Jurkat, Clone E6-1 (cell line): ENCODE measurements around the gene CSF2RB.

Experiments
- DNase-seq: peaks from one replicate; pipeline ENCODE4 v3.0.0-alpha.2; 2011; ENCODE audit warnings: low read depth, low spot score
- H3K4me3 ChIP-seq: 2 replicates; pipeline ENCODE4 v1.5.1; 2011; ENCODE audit warnings: mild to moderate bottlenecking, low read length, control low read depth, moderate library complexity

CSF2RB gene

DNA sequence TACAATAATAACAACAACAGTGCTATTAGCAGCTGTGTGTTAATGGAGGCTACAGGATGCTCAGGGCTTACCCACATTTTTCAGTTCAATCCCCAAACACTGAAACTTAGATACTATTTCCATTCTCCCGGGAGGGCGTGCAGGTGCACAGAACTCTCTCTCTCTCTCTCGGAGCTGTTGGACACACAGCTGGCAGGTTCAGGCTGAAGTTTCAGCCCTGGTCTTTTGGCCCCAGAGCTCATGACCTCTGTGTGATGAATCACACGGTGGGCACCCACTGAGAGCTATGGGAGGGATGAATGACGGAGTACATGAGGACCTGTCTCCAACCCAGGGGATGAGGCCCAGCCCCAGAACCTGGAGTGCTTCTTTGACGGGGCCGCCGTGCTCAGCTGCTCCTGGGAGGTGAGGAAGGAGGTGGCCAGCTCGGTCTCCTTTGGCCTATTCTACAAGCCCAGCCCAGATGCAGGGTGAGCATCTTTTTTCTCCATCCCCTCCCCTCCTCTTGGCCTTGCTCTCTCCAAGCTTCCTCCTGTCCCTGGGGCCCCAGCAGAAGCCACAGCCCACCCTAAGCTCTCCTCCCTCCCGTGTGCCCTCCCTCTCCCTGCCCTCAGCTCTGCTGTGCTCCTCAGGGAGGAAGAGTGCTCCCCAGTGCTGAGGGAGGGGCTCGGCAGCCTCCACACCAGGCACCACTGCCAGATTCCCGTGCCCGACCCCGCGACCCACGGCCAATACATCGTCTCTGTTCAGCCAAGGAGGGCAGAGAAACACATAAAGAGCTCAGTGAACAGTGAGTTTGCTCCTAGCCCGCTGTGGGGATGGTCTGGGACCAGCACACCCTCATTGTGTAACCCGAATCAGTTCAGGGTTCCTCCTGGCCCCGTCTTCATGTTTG lies 16.9 kb downstream of the CSF2RB start:
- no peak for DNase-seq
- no peak overlapping the region for H3K4me3 ChIP-seq

- H3K4me3 ChIP-seq: no peak overlapping the region
These were observed 18.0 kb downstream of the CSF2RB start for GRCh38 chr22:36931446-36931845.

GRCh38 chr22:36933629-36934417 lies 20.4 kb downstream of the CSF2RB start:
- no peak for DNase-seq

More at GRCh38 chr22:36931446-36931845, 18.0 kb downstream of the CSF2RB start:
- no peak for DNase-seq

GRCh38 chr22:36934418-36935312 lies 21.2 kb downstream of the CSF2RB start:
- no peak for DNase-seq
- no peak overlapping the region for H3K4me3 ChIP-seq

More at GRCh38 chr22:36933629-36934417, 20.4 kb downstream of the CSF2RB start:
- H3K4me3 ChIP-seq: no peak overlapping the region

DNA sequence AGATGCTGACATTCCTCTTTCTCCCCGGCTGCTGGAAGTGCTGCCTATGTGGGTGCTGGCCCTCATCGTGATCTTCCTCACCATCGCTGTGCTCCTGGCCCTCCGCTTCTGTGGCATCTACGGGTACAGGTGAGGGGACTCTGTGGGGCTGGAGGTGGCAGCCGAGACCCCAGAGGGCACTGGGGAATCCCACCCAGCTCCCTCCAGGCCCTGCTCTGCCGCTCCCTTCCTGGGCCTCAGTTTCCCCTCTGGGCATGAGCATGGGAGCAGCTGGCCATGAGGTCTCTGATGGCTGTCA lies 21.8 kb downstream of the CSF2RB start:
- H3K4me3 ChIP-seq: no peak overlapping the region
- no peak for DNase-seq

DNA sequence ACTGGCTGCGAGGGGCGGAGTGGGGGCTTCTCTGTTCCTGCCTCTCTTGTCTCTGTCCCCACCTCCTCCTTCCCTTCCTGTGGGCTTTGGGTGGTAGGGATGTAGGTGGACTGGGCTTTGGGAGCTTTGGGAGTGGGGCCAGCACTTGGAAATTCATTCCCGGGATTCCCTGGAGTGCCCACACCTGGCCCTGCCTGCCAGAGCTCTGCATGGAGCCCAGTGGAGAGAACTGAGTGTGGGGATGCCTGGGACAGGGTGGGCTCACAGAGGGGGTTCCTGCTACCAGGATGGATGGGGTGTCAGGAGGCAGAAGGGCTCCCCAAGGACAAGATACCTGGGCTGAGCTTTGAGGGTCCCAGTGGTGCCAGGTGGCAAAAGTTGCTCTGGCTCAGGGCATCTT lies 22.3 kb downstream of the CSF2RB start:
- DNase-seq: no peak
- H3K4me3 ChIP-seq: no peak overlapping the region

GRCh38 chr22:36936362-36937116 lies 23.1 kb downstream of the CSF2RB start:
- no peak overlapping the region for H3K4me3 ChIP-seq
- no peak for DNase-seq

GRCh38 chr22:36937319-36938027 lies 24.0 kb downstream of the CSF2RB start:
- no peak for DNase-seq
- no peak overlapping the region for H3K4me3 ChIP-seq

DNA sequence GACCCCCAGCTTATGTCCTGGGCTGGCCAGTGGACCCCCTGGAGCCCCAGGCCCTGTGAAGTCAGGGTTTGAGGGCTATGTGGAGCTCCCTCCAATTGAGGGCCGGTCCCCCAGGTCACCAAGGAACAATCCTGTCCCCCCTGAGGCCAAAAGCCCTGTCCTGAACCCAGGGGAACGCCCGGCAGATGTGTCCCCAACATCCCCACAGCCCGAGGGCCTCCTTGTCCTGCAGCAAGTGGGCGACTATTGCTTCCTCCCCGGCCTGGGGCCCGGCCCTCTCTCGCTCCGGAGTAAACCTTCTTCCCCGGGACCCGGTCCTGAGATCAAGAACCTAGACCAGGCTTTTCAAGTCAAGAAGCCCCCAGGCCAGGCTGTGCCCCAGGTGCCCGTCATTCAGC lies 24.6 kb downstream of the CSF2RB start:
- DNase-seq: no peak
- no peak overlapping the region for H3K4me3 ChIP-seq

DNA sequence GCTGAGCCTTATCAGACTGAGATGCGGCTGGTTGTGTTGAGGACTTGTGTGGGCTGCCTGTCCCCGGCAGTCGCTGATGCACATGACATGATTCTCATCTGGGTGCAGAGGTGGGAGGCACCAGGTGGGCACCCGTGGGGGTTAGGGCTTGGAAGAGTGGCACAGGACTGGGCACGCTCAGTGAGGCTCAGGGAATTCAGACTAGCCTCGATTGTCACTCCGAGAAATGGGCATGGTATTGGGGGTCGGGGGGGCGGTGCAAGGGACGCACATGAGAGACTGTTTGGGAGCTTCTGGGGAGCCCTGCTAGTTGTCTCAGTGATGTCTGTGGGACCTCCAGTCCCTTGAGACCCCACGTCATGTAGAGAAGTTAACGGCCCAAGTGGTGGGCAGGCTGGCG lies 25.5 kb downstream of the CSF2RB start:
- no peak for DNase-seq
- H3K4me3 ChIP-seq: no peak overlapping the region

- H3K4me3 ChIP-seq: no peak overlapping the region
- DNase-seq: no peak
These were observed 27.2 kb downstream of the CSF2RB start for GRCh38 chr22:36940676-36941075.

DNA sequence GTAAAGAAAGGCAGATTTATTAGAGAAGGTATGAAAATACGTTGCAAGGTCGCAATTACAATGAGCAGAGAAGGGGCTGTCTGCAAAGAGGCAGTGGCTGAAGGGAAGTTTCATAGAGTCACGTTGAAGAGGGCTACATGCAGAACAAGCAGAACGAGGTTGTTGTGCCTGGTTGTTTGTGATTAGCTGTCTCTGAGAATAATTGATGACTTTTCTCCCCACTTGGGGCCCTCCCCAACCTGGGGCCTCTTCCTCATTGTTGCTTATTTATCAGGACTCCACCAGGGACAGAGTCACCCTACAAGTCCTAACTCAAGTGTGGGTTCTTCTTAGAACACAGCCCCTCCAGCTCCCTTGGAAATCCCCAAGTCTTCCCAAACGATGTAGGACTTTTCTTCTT lies 29.1 kb downstream of the CSF2RB start:
- DNase-seq: no peak
- H3K4me3 ChIP-seq: no peak overlapping the region

DNA sequence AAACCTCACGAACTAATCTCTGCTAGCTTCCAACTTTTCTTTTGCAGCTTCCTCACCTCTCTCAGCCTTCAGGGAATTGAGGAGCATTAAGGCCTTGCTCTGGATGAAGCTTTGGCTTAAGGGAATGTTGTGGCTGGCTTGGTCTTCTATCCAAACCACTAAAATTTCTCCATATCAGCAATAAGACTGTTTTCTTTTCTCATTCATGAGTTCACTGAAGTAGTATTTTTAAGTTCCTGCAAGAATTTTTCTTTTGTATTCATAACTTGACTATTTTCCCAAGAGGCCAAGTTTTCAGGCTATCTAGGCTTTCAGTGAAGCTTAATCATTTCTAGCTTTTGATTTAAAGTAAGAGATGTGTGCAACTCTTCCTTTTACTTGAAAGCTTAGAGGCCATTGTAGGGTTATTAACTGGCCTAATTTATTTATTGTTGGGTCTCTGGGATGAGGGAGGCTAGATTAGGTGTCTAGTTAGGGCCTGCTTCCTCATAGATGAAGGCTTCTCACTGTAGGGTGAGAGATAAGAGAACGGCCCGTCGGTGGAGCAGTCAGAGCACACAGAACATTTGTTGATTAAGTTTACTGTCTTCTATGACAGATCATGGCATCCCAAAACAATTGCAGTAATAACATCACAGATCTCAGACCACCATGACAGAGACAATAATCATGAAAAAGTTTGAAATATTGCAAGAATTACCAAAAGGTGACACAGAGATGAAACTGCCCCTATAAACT lies 33.2 kb downstream of the CSF2RB start:
- no peak for DNase-seq
- no peak overlapping the region for H3K4me3 ChIP-seq

DNA sequence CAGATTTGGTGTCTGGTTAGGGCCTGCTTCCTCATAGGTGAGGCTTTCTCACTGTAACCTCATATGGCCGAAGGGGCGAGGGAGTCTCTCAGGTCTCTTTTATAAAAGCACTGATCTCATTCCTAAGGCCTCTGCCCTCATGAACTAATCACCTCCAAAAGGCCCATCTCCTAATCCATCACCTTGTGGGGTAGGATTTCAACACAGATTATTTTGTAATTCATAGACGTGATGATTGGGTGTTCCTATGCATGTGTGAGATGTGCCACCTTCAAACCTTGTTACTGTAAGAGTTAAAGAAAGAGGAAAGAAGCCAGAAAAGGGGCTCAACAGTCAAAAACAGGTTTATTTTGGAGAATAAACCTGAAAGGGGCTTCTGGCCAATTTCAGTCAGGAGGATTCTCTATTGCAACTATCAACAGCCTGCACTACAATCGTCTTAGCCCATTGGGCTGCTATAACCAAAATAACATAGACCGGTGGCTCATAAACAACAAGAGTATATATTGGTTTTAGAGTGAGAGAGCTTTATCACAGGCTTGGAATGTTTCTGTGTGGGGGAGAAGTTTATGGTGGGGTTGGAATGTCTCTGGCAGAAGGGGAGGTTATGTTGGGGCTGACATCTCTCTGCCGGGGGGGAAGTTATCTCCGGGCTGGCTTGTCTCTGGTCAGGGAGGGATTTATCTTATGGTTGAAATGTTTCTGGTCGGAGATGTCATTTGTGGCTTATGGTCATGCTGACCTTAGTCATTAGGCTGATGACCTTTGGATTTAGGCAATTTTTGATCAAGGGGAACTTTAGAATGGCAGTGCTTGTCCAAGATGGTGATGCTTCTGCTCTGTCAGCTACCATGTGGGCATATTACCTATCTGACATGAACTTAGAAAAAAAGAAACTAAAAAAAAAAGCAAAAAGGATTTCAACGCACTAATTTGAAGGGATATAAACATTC lies 35.1 kb downstream of the CSF2RB start:
- no peak overlapping the region for H3K4me3 ChIP-seq
- no peak for DNase-seq

DNA sequence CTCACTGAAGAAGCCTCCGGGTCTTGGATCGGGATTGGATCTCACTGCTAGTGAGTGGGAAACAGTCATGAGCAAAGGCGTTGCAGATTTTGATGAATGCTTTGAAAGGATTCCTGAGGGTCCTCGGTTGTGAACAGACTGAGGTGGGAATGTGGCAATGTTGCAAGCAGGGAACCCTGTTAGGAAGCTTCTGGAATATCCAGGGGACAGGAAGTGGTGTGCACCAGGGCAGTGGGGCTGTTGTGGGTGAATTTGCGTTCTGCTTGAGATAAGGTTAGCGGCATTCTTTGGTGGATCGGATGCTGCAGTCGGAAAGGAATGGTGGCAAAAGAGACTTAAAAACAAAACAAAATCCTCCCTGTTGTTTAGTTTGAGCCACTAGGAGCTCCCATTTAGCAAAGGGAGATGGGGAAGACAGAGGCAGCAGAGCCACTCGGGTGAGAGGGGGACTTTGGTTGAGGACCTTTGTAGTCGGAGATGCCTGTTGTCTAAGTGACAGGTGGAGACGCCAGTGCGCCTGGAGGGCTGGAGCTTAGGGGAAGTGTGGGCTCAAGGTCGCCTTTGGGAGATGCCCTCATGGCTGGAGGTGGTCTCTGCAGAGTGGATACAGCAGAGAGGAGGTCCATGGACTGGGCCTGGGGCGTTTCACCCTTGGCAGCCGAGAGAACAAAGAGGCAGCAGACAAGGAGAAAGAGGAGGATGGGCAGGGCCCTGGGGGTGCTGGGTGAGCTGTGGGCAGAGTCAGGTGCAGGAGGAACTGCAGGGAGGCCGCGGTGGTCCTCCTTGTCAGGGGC lies 37.6 kb downstream of the CSF2RB start:
- no peak overlapping the region for H3K4me3 ChIP-seq
- no peak for DNase-seq

GRCh38 chr22:36951746-36952145 lies 38.3 kb downstream of the CSF2RB start:
- no peak overlapping the region for H3K4me3 ChIP-seq
- no peak for DNase-seq
